ENCODE measurements around the gene JAKMIP3. TPM values are rescaled to one million over a fixed set of nuclear protein-coding genes. Genes with fewer than 3 reads are reported as not detected.

The JAKMIP3 gene
- total RNA-seq, 1 experiment from 2014 or later = 0.17 TPM

DNA sequence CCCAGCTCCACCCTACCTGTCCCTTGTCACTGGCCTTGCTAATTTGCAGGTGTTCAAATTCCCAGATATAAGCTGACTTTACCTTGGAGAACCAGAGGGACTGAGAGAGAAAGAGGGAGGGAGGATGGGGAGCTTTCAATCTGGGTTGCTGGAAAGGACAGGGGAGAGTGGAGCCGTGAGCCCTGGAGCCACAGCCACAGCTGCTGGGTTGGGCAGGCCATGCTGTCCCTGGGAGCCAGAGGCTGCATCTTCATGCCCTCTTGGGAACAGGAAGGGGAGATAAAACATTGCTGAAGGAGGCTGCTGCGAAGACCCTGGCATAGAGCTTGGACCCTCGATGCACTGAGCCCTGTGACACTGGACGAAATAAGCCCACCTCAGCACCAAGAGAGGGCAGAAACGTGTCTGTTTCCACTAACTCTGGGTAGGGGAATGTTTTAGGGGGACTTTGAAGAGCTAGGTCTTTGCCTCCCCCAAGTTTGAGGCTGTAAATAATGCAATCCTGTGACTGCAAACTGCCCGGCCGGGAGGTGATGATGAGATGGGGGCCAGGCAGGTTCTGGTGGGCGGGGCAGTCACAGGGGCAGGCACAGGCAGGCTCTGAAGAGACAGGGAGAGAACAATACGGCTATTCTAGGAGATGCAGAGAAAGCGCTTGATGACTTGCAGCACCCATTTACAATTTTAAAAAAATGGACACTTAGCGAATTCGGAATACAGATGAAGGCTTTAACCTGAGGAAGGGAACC is 5.8 kb upstream of the JAKMIP3 start:
- TF ChIP-seq EGR1 (IDR thresholded peaks at IDR 0.05; ENCODE audit: low read depth) = no peak
- TF ChIP-seq CTCF (IDR thresholded peaks at IDR 0.05 in 2 of 3, conservative IDR thresholded peaks at IDR 0.05 in 1 of 3; ENCODE audit: borderline replicate concordance in 1 of 3, insufficient read depth in 1 of 3, low read depth in 2 of 3, low read length in 2 of 3) = no peak
- no peak for TF ChIP-seq YY1 (IDR thresholded peaks at IDR 0.05; ENCODE audit: extremely low read depth, insufficient replicate concordance, low read depth, low read length)
- TF ChIP-seq SRF (IDR thresholded peaks at IDR 0.05; ENCODE audit: low read depth) = no peak
- no peak for TF ChIP-seq TCF7L2 (IDR thresholded peaks at IDR 0.05; ENCODE audit: borderline replicate concordance, extremely low read depth, insufficient read depth, insufficient read length)
- TF ChIP-seq CEBPB (IDR thresholded peaks at IDR 0.05; ENCODE audit: low read depth) = no peak
- no peak for TF ChIP-seq ZNF274 (IDR thresholded peaks at IDR 0.05; ENCODE audit: low read depth, low read length)
- TF ChIP-seq SIN3A (IDR thresholded peaks at IDR 0.05; ENCODE audit: low read depth) = no peak
- no peak for TF ChIP-seq REST (IDR thresholded peaks at IDR 0.05; ENCODE audit: low read depth)
- no peak for TF ChIP-seq CBX3 (IDR thresholded peaks at IDR 0.05; ENCODE audit: low read depth)
- TF ChIP-seq FOSL1 (IDR thresholded peaks at IDR 0.05; ENCODE audit: low read depth) = no peak
- TF ChIP-seq POLR2AphosphoS5 (IDR thresholded peaks at IDR 0.05; ENCODE audit: low read depth, low read length) = no peak
- TF ChIP-seq JUND (IDR thresholded peaks at IDR 0.05) = no peak
- TF ChIP-seq SP1 (IDR thresholded peaks at IDR 0.05; ENCODE audit: low read depth) = no peak
- no peak for TF ChIP-seq EZH2phosphoT487 (IDR thresholded peaks at IDR 0.05; ENCODE audit: borderline replicate concordance)
- no peak for TF ChIP-seq ELF1 (IDR thresholded peaks at IDR 0.05; ENCODE audit: borderline replicate concordance, low read depth)
- TF ChIP-seq EZH2 (IDR thresholded peaks at IDR 0.05) = no peak
- ChIA-PET CTCF (no interaction called here), RAD21 (ENCODE audit: low non-redundant PET in 1 of 2, low total read pairs in 2 of 2, uncharacterized antibody in 2 of 2, unreplicated experiment in 2 of 2) (no interaction called here), POLR2A (no interaction called here)
- Histone ChIP-seq H4K20me1 (ENCODE audit: insufficient read depth) (no peaks in the 10 kb centered on the region), H3K9me3 (ENCODE audit: control insufficient read depth in 1 of 2, insufficient read depth in 1 of 2, low read depth in 1 of 2, low read length in 2 of 2) (no peaks in the 10 kb centered on the region), H3K79me2 (ENCODE audit: insufficient read depth, low read length) (no peaks in the 10 kb centered on the region), H3K4me2 (ENCODE audit: low read length) (no peak overlapping the region), H3K4me1 (ENCODE audit: control insufficient read depth in 1 of 2, insufficient read depth in 2 of 2, low read length in 2 of 2) (no peaks in the 10 kb centered on the region), H3K9ac (ENCODE audit: low read length) (no peak overlapping the region), H3K4me3 (replicated peaks in 1 of 2; ENCODE audit: low read depth in 1 of 2, low read length in 2 of 2) (no peak overlapping the region), H3K36me3 (ENCODE audit: control insufficient read depth in 1 of 2, insufficient read depth in 2 of 2, low read length in 2 of 2) (no peaks in the 10 kb centered on the region), H2AFZ (ENCODE audit: low read depth, low read length, poor library complexity, severe bottlenecking) (no peak overlapping the region), H3K27ac (ENCODE audit: low read depth, low read length) (no peak overlapping the region), H3K27me3 (ENCODE audit: insufficient read depth, low read length) (no peaks in the 10 kb centered on the region), H3K9me2 (ENCODE audit: insufficient read depth) (no peaks in the 10 kb centered on the region)
- no TSS peak for BruUV-seq (replicated peaks)
- no peak for ATAC-seq
- intact Hi-C loops (cut with micrococcal nuclease) = no loop called here
- no peak for DNase-seq (ENCODE audit: low read depth, low spot score)
